ENCODE results near the gene EME1.
"Not testable (repeated sequence)": the region's sequence is repeated elsewhere in the genome, so short reads cannot be mapped to it uniquely, and the experiment has no call there.

EME1 gene

DNA sequence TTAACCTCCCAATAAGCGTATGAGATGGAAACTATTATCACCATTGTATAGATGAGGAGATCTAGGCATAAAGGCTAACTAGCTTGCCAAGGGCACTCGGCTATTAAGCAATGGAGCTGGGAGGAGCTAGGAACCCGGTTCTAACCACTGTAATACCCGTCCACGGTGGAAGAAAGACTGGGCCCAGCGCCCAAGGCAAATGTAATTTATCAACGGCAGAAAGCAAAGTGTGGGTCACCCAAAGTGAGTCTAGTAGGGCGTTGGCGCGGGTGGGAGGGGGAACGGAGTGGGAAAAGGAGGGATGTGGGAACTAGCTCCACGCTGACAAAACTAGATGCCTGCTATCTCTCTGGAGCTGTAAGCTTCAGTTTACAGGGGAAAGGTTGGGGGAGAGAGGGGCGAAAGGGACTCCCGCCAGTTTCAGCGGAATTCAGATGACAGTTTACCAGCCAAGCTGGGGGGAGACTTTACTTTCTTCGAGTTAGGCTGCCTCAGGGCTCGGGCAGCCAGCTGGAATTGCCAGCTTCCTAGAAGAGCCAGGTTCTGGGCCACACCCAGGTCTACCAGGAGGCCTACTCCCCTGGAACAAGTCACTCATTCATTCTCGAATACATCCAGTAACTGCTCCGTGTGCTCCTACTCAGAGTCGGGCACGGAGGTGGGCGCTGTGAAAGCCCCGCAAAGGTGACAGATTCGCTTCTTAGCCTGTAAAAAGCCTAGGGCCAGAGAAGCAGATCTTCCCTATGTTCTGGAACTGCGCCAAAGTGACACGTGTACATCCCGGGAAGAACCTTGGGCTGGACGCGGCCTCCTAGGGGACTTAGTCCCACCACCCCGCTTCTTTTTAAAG is 23.5 kb downstream of the EME1 start:
- DNase-seq, result no peak

DNA sequence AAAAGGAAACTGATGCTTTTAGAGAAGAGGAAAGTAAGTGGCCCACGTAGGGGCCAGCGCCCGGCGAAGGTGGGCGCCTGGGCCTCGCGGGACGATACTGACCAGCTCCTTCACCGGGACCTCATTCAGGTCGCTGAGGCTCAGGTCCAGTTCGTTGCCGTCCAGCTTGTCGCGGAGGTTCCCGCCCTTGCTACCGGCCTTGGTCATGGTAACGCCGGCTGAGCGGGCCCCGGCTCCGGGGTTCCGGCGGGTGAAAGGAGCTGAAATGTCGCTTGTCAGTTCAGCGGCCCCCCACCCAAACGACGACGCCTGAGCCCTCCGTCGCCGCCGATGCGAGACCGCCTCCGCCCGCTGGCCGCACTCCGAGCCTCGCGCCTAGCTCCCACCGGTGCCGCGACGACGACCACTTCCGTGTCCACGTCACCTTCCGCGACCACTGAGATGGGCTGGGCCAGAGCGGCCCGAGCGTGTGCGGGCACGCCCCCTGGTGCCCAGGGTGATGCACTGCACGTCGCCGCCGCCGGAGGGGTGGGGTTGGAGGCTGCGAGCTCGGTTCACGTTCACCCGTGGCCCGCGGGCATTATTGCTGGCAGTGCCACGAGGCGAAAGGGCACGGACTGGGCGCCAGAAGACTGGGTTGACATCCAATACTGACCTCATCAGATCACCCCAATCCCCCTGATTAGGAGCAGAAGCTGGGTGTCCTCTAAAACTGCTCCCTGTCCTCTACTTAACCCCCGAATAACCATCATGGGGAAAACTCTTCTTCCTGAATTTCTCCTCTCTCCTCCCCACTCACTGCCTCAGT is 24.3 kb downstream of the EME1 start, which contains the start of gene LRRC59:
TSS of gene LRRC59 (minus strand) at position 413 of the 808 bp plus-strand sequence. CDS start at position 207, 206 bp downstream.
- DNase-seq, result peak; percentile 33

DNA sequence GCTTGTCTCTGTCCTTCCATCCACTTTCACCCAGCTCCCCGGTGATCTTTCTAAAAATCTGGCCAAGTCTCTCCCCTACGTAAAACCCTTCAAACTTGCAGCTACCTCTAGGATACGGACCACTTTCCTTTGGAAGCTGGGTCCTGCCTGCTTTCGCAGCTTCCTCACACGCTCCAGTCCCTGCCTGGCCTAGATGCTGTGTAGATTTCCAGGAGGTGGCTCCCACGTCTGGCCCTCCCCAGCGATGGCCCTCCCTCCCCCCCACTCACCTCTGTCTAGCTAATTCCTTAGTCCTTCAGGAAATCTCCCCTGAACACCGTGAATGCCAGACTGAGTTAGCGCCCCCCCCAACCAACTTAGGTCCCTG is 24.9 kb downstream of the EME1 start:
- no peak for DNase-seq

DNA sequence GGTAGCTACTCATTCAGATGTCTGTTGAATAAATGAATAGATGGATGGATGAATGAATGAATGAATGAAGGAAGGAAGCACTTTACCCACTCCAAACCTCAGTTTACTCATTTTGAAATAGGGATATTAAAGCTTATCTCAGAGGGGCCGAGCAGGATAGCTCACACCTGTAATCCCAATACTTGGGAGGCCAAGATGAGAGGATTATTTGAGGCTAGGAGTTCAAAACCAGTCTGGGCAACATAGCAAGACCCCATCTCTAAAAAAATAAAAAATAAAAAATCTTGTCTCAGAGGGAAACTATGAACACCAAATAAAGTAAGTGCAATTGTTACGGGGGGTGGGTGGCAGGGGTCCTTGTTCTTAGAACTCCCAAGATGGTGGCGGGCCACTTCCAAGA is 25.6 kb downstream of the EME1 start:
- DNase-seq, result not testable (repeated sequence)

DNA sequence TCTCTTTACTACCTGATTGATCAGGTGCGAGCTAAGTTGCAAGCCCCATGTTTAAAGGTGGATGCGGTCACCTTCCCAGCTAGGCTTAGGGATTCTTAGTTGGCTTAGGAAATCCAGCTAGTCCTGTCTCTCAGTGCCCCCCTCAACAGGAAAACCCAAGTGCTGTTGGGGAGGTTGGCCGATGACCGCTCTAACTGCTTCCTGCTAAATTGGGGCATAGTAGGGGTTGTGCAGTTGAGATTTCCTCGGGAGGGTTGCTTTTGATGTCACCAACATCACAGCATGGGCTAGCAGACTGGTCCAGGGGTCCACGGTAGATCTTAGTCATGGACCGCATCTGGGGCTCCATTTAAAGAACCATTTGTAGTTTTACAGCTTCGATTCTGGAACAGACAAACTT is 26.6 kb downstream of the EME1 start:
- not testable (repeated sequence) for DNase-seq

DNA sequence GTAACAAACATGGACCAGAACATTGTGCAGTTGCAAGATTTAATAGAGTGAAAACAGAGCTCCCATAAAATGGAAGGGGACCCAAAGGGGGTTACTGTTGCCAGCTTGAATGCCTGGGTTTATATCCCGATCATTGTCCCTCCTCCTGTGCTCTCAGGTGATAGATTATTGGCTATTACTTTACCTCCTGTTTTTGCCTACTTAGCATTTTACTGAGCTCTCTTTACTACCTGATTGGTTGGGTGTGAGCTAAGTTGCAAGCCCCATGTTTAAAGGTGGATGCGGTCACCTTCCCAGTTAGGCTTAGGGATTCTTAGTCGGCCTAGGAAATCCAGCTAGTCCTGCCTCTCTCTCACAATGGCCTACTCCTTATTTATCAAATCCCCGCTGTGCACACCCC is 32.3 kb downstream of the EME1 start:
- not testable (repeated sequence) for DNase-seq

DNA sequence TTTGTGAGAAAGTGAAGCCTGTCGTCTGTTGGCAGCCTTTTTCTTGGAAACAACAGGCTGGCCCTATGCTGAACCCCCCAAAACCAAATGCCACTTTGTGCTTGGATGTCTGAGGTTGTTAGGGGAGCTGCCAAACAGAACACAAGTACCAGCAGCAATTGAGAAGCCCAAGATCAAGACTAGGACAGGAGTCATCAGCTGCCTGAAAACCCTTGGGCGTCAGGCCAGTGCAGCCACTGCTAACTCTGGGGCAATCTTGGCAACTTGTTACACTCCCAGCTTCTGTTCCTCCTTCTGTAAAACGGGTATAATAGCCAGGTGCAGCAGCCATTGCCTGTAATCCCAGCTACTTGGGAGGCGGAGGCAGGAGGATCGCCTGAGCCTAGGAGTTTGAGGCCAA is 33.5 kb downstream of the EME1 start:
- no peak for DNase-seq

DNA sequence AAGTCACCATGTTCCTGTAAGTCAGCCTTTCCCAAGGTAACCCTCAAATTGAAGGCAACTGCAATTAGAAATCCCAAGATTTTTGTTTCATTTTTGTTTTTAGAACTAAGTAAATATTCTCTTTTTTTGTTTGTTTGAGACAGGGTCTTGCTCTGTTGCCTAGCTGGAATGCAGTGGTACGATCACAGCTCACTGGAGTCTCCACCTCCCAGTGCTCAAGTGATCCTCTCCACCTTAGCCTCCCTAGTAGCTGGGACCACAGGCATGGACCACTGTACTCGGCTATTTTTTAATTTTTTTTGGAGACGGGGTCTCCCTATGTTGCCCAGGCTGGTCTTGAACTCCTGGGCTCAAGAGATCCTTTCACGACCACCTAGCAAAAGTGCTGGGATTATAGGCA is 34.9 kb downstream of the EME1 start:
- DNase-seq, result no peak

DNA sequence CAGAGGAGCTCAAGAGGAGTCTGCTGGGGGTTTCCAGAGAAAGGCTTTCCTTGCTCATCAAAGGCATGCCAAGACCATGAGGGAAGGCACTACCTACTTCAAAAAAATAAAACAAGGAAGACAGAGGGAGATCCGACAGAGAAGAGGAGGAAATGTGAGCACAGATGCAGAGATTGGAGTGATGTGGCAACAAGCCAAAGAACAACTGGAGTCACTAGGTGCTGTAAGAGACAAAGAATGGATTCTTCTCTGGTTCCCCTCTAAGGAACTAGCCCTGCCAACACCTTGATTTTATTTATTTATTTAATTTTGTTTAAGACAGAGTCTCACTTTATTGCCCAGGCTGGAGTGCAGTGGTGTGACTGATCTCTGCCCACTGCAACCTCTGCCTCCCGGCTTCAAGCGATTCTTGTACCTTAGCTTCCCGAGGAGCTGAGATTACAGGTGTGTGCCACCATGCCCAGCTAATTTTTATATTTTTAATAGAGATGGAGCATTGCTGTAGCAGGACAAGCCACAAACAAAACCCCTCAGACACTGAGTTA is 39.2 kb downstream of the EME1 start:
- no peak for DNase-seq

DNA sequence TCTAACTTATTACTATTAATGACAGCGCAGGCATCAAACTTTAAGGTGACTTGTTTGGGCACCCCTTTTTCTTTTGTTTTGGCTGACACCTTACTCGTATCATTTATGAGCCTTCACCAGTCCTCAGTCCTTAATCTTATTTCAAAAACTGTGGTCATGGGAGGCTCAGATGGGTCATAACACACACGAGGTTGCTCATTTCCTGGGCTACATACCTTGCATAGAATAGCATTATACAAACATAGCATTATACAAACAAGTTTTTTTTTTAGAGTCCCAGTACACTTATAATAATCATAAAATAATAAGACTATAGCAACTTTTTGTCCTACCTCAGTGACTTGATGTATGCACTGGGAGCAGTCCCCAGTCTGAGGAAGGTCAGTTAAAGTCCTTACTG is 41.8 kb downstream of the EME1 start:
- no peak for DNase-seq

DNA sequence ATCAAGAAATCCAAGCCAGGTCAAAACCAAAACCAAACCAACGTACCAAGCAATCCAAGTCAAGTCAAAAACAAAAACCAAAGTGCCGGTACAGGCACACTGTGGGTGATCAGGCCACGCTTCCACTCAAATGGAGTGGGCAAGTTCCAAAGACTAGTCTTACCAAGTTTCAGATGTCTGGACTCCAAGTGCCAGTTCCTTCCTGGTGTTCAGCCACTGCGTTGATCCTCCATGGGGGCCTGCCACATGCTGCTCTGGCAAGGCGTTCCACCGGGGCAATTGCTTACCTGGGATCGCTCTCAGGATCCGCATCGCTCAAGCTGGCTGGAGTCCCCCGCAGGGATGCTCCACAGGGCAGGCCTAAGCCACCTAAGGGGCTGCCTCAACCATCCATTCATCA is 46.5 kb downstream of the EME1 start:
- not testable (repeated sequence) for DNase-seq

DNA sequence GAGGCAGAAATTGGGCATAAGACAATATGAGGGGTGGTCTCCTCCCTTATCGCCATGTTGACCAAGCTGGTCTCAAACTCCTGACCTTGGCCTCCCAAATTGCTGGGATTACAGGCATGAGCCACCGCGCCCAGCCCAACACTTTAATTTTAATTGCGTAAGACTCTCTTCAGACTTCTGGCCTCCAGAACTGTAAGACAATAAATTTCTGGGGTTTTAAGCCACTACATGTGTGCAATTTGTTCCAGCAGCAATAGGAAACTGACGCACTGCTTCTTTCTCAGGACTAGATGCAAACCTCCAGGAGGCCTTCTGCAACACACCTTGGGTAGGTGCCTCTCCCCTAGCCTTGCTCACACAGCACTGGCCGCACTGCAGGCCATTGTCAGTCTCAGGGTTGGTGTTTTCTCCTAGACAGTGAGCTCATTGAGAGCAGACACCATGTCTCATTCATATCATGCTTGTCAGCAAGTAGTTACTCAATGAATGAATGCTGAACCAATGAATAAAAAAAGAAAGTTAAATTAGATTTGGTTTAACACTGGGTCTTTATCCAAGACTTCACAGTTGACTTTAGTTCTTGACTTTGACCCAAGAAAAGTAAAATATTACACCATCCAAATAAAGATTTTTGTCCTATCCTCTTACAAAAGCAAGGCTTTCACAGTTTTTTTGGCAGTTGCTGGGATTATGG is 47.5 kb downstream of the EME1 start:
- DNase-seq, result no peak

DNA sequence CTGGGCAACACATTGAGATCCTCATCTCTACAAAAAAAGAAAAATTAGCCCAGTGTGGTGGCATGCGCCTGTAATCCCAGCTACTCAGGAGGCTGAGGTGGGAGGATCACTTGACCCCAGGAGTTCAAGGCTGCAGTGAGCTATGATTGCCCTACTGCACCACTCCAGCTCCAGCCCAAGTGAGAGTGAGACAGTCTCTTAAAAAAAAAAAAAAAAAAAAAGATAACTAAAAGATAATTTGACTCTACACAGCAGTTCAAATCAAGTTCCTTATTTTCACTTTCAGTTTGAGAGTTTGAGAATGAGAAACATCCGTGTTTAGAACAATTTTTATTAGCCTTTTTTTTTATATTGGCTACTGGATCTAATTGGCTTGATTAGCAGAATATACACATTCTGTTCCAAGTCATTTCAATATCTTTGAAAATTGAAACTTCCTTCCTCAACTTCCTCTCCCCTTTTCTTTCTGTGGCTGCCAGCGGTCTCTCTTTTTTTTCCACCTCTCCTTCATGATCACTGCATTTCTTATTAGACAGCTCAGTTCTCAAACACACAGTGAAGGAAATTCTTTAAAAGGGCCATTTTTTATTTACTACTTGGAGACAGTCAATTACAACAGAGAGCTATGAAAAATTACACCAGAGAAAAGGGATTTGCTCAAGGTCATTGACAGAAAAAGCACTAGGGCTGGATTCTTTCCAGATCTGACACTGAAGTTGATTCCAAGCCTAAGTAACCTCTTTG is 48.5 kb downstream of the EME1 start:
- no peak for DNase-seq

DNA sequence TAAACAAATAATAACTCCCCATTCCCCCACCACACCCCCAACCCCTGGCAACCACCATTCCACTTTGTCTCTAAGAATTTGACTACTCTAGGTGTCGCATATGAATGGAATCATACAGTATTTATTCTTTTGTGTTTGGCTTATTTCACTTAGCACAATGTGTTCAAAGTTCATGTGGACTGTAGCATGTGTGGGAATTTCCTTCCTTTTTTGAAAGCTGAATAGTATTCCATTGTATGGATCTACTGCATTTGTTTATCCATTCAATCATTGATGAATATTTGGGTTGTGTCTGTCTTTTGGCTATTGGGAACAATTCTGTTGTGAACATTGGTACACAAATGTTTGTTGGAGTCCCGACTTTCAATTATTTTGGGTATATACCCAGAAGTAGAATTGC is 49.7 kb downstream of the EME1 start:
- no peak for DNase-seq

DNA sequence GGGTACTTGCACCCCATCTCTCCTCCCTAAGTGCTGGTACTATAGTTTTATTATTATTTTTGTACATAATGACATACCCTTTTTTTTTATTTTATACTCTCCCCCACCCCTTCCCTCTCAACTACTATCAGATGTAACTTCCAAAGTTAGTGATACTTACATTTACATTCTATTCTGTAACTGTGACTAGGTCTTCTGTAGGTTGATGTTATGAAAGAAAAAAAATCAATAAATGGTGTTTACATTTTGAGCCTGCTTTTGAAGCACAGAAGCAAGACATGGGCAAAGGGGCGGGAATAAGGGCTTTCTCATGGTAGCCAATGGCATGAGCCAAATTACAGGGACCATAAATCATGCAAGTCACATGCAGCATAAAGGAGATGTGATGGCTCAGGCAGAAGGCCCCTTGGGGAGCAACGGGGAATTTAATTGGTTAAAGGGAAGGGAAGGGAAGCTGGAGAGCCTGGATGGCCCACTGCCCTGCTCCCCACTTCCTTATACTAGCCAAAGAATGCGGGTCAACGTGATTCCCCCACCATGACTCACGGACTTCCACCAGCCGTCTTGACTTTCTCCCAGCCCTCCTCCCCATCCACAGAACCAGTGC is 50.6 kb downstream of the EME1 start:
- no peak for DNase-seq

DNA sequence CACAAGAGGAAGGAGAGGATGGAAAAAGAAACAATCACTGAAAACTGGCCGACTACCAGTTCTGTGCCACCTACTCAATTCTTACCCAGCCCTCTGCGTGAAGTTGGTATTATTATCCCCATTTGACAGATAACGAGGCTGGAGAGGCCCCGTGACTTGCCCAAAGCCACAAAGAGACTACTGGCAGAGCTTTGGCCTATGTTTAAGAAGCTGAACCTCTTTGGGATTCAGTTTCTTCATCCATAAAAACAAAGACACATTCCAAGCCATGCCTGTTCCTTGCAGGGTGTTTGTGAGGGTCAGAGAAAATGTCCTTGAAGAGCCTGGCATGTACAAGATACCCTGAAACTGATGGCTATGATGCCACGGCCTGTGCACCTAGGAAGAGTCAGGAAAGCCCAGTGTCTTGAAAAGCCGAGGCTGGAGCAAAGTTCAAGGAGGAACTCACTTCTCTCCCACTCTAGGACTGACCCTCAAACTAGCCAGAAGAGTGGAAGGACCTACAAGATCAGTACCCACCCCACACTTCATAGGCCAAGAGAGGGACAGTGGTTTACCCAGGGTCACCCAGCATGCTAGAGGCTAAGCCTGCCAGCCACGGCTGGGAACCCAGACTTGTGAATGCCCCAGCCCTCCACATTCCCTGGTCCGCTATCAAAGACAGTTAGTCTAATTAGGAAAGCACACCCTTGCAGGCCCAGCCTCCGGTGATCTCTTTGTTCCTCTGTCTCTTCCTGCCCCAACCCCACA is 51.4 kb downstream of the EME1 start:
- no peak for DNase-seq

DNA sequence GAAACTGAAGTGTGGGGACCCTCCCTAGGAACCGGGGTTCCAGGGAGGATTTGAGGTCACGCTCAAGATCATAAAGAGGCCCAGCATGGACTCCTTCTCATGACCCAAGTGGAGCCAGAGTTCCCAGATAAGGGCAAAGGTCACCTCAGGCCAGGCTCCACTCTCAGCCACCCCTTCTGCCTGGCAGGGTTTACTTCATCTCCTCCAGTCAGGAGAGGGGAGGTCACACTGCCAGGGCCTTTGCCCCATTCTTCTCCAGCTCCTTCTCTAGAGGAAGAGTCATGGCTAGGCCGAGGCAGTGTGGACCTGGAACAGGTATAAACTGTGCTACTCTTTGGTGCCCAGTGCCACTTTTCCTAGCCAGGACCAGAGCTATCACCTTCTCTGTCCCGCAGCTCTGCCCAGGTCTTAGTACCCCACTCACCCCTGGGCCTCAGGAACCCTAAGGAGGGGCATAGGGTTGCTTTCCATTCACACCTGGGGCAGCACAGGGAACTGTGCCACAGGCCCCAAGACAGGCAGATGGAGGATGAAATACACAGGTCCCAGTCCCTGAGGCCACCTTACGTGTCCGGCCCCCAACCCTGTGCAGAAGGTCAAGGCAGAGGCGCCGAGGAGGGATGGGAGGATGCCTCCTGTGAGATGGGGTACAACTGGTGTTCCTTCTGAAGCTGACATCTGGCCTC is 52.1 kb downstream of the EME1 start:
- no peak for DNase-seq

DNA sequence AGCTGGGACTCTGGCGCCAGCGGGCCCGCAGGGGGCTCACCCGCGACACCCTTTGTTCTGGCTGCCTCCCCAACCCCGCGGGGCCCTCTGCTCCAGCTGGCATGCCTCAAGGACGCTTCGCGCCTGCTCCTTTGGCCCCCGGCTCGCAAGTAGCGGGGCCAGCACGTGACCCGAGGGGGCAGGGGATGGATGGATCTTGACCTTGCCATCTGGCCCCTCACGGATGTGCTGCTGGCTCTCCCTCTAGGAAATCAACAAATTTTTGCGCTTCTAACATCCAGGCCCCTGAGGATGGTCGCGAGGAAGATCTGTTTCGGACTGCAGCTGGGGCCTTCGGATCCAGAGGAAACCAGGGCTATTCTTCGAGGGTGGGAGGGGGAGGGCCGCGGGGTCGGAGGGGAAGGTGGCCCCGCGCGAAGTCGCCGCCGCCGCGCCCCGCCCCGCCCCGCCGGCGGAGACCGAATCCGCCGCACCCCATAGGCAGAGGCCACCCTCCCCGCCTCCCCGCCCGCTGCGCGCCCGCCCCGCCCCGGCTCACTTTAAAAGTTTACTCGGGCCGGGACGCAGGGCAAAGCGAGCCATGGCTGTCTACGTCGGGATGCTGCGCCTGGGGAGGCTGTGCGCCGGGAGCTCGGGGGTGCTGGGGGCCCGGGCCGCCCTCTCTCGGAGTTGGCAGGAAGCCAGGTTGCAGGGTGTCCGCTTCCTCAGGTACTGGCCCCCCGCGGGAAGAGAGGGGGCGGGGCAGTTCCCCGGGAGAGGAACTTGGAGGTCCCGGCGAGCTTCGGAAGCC is 52.8 kb downstream of the EME1 start, which contains the start of gene ACSF2:
TSS of gene ACSF2 (plus strand) at position 537 of the 790 bp plus-strand sequence. CDS start at position 581, 44 bp downstream.
- no peak for DNase-seq

DNA sequence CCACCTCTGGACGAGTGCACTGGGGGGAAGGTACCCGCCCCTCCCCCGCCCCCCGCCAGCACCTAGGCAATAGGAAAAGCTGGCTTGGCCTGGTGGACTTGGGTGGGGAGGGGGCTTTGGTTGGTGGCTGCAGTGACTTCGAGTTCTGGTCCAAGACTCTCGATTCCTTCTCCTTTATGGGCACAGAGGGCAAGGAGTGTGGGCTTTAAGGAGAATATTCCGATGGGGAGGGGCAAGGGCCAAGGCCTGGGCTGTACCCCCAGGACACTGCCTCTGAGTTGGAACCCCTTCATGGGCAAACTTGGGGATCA is 53.4 kb downstream of the EME1 start:
- DNase-seq, result no peak

Measured in cortex of kidney (tissue), 1 donor.